ENCODE data around the gene HMGN2.
"Not testable (repeated sequence)": the region's sequence is repeated elsewhere in the genome, so short reads cannot be mapped to it uniquely, and the experiment has no call there.

The HMGN2 gene

DNA sequence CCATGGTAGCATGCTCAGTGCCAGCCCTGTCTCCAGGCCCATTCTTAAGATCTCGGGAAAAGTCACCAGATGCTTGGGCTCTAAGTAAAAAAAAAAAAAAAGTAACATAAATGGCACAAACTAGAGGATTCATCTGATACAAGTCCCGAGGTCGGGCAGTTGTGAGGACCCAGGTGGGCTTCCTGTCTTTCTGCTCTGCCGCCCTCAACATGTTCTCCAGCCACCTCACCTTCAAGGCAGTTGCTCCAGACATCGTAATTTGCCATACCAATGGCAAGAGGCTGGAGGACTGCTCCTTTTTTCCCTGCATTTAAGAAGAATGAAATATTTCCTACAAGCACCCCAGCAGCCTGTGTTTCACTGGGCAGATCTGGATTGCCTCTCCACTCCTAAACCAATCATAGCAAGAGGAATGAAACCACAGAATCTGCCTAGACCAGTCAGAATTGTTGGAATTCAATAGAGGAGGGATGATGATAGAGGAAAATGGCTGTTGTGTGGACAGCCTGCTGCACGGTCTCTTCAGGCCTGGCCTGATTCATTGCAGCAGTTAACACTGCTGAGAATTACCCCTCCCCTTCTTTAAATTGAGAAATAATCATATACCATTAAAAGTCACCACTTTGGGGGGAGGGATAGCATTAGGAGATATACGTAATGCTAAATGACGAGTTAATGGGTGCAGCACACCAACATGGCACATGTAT is 5.4 kb downstream of the HMGN2 start:
- DNase-seq: no peak

DNA sequence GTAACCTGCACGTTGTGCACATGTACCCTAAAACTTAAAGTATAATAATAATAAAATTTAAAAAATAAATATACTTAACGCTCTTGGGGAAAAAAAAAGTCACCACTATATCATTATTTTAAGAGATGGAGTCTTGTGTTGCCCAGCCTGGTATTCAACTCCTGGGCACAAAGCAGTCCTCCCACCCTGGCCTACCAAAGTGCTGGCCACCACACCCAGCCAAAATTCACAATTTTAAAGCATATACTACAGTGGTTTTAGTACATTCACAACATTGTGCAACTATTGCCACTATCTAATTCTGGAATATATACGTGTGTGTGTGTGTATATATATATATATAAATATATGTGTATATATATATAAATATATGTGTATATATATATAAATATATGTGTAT is 5.9 kb downstream of the HMGN2 start:
- DNase-seq: no peak

DNA sequence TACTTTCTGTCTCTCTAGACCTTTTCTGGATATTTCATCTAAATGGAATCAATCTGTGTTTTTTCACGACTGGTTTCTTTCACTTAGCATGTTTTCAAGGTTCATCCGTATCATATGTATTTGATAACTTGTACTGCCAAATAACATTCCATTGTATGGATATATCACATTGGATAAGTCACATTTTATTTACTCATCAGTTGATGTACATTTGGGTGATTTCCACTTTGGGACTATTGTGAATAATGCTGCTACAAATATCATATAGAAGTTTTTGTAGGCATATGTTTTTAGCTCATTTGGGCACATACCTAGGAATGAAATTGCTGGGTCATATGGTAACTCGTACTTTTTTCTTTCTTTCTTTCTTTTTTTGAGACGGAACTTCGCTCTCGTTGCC is 6.7 kb downstream of the HMGN2 start:
- DNase-seq: no peak

DNA sequence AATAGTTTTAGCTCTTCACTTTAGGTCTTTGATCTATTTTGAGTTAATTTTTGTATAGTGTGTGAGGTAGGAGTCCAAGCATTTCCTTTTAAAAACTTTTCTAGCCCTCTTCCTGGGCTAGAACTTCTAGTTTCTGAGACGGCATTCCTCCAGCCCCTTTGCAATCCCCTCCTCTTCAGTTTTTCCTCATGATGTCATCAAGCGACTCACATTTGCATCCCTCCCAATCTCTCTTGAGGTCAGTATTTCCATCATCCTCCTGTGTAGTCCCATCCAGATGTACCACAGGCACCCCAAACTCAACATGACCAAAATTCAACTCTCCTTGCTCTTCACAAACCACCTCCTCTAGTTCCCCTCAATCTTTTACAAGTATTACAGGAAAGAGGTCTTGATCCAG is 10.7 kb downstream of the HMGN2 start:
- DNase-seq: no peak

DNA sequence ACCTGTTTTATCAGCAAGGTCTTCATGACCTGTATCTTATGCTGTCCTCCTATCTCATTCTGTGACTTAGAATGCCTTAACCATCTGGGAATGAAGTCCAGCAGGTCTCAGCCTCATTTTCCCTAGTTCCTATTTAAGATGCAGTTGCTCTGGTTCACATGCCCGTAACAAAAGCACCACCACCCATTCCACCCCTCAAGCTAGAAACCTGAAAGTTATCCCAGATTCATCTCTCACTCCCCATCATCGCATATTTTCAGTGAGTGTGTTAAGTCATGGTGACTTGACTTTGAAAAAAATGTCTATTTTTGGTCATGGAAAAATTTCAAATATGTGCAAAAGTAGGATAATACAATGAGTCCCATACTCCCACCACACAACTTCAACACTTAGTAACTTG is 11.7 kb downstream of the HMGN2 start:
- DNase-seq: no peak

DNA sequence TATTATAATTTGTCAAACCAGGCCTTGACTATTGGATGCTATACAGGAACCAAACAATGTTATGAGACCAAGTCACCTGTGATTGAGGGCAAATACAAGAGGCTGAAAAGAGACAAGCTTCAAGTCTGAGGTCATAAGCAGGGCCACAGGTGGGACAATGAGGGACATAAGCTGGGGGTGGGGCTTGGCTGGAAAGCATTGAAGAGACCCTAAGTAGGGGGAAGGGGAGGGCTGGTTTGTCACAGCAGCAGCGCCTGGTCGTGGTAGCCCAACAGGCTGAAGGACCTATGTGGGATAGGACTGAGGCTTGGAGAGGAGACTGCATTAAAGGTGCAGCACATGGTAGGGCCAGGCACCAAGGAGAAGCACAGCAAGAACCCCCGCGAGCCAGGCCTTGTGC is 17.9 kb downstream of the HMGN2 start:
- DNase-seq: no peak

DNA sequence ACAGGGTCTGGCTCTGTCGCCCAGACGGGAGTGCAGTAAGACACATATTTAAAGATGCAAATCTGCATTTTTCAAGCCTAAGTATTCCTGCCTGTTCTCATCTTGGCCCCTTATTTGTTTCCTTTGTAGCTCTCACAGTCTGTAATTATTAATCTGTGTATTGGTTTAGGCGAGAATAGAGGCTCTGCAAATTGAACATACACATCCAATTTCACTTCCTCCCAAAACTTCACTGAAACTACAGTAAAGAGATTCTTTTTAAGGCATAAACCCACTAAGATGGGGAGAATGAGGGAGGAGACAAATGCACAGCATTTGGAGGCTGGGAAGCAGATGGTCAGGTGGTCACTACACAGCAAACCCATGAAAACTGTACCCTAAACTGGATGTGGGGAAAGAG is 21.0 kb downstream of the HMGN2 start:
- DNase-seq: no peak

DNA sequence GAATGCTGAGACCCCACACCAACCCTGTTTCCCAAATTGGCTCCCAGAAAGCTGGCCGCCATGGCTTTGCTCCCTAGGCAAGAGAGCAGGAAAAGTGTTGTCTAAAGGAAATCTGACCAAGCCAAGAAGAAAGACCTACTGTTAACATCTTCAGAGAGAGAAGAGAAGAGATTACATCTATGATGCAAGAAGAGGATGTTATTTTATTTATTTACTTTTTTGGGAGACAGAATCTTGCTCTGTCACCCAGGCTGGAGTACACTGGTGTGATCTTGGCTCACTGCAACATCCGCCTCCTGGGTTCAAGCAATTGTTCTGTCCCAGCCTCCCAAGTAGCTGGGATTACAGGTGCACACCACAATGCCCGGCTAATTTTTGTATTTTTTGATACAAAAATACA is 21.7 kb downstream of the HMGN2 start:
- DNase-seq: no peak

DNA sequence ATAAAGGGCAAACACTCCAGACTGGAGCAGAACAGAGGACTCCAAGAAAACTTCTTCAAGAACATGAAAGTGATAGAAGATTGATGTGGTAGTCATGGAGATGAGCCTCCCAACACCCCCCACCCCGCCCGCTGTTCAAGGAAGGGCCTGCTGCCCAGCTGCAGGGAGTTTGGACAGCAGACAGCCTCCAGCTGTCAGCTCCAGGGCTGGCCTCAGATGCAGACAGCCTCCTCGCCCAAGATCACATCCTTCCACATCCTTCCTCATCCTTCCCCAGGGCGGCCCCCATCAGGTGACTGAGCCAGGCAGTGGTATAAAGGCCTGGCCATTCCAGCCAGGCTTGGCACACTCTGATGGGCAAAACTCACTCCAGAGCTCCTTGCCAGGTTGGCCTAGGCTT is 24.6 kb downstream of the HMGN2 start:
- DNase-seq: no peak

DNA sequence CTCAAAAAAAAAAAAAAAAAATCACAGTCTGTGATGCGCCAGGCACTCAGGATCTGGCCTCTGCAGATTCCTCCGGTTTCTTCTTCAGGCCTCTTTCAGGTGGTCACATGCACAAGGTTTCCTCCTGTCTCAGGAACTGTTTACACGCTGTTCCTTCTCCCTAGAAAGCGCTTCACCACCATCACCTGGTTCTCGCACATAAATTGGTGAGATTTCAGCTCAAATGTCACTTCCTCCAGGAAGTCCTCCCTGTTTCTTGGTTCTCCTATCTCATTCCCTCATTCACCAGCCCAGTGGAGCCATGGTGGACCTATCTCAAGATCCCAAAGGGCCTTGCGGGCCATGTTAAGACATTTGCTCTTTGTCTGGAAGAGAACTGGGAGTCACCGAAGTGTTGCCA is 26.7 kb downstream of the HMGN2 start:
- no peak for DNase-seq

DNA sequence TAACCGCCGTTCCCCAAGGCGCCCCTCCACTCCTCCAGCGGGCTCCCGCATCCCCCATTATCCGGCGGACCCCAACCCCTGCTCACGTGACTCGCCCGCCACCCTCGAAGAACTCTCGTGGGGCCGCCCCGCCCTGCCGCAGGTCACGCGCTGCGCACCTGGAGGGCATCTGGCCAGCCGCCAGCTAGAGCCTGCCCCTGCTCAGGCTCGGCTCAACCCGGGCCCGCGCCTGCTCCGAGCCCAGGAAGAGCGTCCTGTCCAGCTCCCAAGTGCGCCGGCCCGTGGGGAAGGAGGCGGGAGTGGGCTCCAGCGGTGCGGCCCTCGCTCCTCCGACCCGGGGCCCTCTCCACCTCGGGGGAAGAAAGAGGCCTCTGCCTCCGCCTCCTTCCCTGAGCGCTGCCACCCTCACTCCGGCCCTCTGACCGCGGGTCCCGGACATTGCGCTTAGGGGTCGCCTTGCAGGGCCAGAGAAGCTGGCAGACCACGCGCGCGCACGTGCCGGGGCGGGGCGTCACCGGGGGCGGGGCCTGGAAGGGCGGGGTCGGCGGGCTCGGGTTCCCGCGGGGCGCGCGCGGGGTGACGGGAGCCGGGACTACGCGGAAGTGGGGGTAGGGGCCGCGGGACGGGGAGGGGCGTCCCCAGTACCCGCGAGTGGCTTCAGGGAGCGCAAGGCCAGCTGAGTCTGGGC is 28.4 kb downstream of the HMGN2 start:
- peak; percentile 91 for DNase-seq

DNA sequence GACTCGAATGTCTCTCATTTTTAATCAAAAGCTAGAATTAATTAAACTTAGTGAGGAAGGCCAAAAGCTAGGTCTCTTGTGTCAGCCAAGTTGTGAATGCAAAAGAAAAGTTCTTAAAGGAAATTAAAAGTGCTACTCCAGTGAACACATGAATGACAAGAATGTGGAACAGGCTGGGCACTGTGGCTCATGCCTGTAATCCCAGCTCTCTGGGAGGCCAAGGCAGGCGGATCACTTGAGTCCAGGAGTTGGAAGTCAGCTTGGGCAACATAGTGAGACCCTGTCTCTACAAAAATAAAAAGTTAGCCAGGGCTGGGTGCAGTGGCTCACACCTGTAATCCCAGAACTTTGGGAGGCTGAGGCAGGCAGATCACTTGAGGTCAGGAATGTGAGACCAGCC is 38.5 kb downstream of the HMGN2 start:
- not testable (repeated sequence) for DNase-seq

DNA sequence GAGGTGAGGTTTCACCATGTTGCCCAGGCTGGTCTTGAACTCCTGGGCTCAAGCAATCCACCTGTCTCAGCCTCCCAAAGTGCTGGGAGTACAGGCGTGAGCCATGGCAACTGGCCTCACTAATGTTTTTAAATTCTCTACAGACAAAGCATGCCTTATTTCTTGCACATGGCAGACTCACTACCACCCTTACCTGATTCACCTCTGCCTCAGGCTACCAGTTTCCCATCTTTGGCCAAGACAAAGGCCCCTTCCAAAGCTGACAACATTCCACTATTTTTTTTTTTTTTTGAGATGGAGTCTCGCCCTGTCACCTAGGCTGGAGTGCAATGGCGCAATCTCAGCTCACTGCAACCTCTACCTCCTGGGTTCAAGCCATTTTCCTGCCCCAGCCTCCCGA is 43.6 kb downstream of the HMGN2 start:
- not testable (repeated sequence) for DNase-seq

DNA sequence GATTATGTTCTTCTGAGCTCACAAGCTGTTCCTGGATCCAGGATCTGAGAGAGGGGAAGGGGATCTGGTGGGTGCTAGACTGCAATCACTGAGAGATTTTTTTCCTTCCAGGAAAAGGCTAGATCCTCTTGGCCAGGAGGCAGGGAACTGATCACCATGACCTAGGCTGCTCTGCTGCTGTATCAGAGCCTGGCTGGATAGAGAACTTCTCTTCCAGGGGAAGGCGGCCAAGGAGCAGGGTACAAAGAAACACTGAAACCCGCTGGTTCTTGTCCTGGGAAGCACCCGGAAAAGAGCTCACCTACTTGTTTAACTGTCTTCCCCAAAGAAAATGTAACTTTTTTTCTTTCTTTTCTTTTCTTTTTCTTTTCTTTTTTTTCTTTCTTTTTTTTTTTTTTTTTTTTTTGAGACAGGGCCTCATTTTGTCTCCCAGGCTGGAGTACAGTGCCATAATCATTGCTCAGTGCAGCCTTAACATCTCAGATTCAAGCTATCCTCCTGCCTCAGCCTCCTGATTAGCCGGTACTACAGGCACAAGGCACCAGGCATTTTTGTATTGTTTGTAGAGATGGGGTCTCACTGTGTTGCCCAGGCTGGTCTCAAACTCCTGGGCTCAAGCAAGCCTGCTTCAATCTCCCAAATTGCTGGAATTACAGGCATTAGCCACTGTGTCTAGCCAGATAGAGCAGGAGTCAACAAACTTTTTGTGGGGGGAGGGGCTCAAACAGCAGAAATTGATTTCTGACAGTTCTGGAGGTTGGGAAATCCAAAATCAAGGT is 44.9 kb downstream of the HMGN2 start:
- no peak for DNase-seq

DNA sequence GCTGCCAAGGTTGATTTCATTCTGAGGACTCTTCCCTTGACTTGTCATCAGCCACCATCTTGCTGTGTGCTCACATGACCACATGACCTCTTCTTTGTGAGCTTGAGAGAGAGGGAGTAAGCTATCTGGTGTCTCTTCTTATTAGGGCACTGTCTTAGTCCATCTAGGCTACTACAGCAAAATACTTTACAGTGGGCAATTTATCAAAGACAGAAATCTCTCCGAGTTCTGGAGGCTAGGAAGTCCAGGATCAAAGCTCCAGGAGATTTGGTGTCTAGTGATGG is 45.5 kb downstream of the HMGN2 start:
- no peak for DNase-seq

DNA sequence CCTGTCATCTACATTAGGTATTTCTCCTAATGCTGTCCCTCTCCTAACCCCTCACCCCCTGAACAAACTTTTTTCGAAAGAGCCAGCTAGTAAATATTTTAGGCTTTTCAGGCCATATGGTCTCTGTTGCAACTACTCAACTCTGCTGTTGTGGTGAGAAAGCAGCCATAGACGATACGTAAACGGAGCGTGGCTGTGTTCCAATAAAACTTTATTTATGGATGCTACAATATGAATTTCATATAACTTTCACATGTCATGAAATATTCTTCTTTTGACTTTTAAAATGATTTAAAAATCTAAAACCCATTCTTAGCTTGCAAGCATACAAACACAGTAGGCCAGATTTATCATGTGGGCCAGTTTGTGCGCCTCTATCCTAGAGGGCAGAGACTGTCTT is 46.1 kb downstream of the HMGN2 start:
- DNase-seq: no peak

DNA sequence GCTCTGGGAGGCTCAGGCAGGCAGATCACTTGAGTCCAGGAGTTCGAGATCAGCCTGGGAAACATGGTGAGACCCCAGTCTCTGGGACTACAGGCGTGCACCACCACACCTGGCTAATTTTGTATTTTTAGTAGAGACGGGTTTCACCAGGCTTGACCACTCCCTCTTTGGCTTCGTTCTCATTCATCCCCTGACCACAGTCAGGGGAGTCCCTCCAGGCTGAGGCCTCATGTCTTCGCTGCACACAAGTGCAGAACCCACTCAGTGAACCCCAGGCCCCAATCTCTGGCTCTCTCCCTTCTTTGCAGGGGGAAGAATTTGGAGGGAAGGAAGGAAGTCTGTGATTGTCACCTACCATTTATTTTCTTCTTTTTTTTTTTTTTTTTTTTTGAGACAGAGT is 48.1 kb downstream of the HMGN2 start:
- DNase-seq: no peak

DNA sequence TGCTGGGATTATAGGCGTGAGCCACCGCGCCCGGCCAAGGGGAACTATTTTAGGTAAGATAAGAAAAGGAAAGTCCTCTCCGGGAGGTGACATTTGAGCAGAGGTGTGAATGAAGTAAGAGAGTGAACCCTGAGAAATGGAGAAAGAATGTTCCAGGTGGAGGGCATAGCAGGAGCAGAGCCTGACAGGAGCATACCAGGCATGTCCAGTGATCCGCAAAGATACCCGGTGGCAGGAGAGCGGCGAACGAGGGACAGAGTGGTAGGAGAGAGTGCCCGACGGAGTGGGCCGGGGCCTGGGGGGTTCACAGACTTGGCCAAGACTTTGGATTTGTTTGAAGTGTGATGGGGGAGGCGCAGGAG is 49.4 kb downstream of the HMGN2 start:
- no peak for DNase-seq

DNA sequence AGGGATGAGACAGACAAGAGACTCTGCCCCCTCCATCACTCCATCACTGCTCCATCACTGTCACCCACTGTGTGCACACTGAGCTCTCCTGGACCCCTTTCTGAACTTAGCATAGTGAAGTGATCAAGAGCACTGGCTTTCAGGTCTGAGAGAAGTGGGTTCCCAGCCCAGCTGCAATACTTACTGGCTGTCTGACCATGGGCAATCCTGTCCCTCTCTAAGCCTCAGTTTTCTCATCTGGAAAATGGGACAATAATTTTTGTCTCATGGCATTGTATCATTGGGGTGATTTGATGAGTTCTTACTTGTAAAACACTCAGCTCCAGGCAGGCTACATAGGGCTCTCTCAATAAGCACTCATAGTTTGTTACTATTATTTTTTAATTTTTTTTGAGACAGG is 49.8 kb downstream of the HMGN2 start:
- no peak for DNase-seq

DNA sequence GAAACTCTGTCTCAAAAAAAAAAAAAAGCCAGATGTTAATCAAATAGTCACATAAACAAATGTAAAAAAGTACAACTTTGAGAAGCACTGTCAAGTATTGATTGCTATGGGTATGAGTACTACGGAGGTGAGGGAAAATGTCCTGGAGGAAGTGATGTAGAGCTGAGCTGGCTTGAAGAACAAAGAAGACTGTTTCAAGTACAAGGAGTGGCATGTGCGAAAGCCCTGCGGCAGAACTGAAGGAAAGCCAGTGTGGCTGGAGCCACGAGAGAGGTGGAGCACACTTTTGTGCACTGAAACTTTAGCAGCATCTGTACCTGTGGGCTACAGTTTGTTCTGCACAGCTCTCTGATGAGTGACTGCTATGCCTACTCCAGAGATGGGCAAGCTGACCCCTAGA is 51.9 kb downstream of the HMGN2 start:
- no peak for DNase-seq

Data from activated naive CD4-positive, alpha-beta T cell treated with Interleukin-2 at 50 U/mL for 16 hours (primary cell).